Measurements from ENCODE around the gene DPY19L3. TPM values are rescaled to one million over a fixed set of nuclear protein-coding genes. Genes with fewer than 3 reads are reported as not detected.
"Not testable (repeated sequence)": the region's sequence is repeated elsewhere in the genome, so short reads cannot be mapped to it uniquely, and the experiment has no call there.

The DPY19L3 gene
- total RNA-seq, 2 experiments from 2014 or later, result 7.3 to 8.5 TPM

DNA sequence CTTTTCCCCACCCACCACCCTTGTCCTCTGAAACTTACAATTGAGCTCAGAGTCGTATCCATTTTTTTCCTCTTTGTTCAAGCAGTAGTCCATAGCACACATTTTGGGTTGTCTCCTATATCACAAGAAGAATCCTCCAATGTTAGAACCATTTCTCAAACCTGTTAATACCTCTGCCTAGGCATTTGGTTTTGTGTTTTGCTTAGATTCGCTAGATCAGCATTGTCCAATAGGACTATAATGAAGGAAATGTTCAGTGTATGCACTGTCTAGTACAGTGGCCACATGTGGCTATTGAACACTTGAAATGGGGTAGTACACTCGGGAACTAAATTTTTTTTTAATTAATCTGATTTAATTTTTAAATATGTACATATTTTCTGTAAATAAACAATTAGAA is 12.6 kb downstream of the DPY19L3 start:
- H3K4me3 Mint-ChIP-seq, result no peak overlapping the region
- Histone ChIP-seq H3K9me3 (ENCODE audit: control insufficient read depth in 1 of 2, insufficient read depth in 1 of 2, low read length in 2 of 2) (no peaks in the 10 kb centered on the region), H3K4me1 (ENCODE audit: insufficient read depth, low read length) (peaks cover 5% of the 10 kb centered on the region), H3K36me3 (ENCODE audit: insufficient read depth, low read length) (peaks cover 2% of the 10 kb centered on the region), H3K27ac (ENCODE audit: low read depth in 1 of 2, low read length in 2 of 2) (no peak overlapping the region), H3K4me3 (ENCODE audit: low read length) (no peak overlapping the region), H3K27me3 (ENCODE audit: control insufficient read depth in 1 of 2, insufficient read depth in 2 of 2, low read length in 2 of 2) (no peaks in the 10 kb centered on the region)
- H3K27ac Mint-ChIP-seq, result no peak overlapping the region
- ATAC-seq (ENCODE audit: poor library complexity) (no peak), DNase-seq (no peak)
- H3K9me3 Mint-ChIP-seq, result no peaks in the 10 kb centered on the region
- ChIA-PET POLR2A (interaction anchor here (0.6 to 0.8 kb wide), 3 partner anchors 12 to 448 kb away, joined by 3 to 4 read pairs (median 3); partner anchors contain the start of gene DPY19L3), CTCF (interaction anchor here (0.6 kb wide), 1 partner anchor 283 kb away, joined by 5 read pairs; no protein-coding TSS in a partner anchor)
- H3K4me1 Mint-ChIP-seq (ENCODE audit: low read depth), result peaks cover 16% of the 10 kb centered on the region
- no peaks in the 10 kb centered on the region for H3K27me3 Mint-ChIP-seq
- TF ChIP-seq, protein P1, sequence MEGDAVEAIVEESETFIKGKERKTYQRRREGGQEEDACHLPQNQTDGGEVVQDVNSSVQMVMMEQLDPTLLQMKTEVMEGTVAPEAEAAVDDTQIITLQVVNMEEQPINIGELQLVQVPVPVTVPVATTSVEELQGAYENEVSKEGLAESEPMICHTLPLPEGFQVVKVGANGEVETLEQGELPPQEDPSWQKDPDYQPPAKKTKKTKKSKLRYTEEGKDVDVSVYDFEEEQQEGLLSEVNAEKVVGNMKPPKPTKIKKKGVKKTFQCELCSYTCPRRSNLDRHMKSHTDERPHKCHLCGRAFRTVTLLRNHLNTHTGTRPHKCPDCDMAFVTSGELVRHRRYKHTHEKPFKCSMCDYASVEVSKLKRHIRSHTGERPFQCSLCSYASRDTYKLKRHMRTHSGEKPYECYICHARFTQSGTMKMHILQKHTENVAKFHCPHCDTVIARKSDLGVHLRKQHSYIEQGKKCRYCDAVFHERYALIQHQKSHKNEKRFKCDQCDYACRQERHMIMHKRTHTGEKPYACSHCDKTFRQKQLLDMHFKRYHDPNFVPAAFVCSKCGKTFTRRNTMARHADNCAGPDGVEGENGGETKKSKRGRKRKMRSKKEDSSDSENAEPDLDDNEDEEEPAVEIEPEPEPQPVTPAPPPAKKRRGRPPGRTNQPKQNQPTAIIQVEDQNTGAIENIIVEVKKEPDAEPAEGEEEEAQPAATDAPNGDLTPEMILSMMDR (IDR thresholded peaks at IDR 0.05), result no peak
- intact Hi-C loops (cut with DNase I, micrococcal nuclease), result no loop called here
- peaks cover 16% of the 10 kb centered on the region for H3K36me3 Mint-ChIP-seq (ENCODE audit: low read depth)

DNA sequence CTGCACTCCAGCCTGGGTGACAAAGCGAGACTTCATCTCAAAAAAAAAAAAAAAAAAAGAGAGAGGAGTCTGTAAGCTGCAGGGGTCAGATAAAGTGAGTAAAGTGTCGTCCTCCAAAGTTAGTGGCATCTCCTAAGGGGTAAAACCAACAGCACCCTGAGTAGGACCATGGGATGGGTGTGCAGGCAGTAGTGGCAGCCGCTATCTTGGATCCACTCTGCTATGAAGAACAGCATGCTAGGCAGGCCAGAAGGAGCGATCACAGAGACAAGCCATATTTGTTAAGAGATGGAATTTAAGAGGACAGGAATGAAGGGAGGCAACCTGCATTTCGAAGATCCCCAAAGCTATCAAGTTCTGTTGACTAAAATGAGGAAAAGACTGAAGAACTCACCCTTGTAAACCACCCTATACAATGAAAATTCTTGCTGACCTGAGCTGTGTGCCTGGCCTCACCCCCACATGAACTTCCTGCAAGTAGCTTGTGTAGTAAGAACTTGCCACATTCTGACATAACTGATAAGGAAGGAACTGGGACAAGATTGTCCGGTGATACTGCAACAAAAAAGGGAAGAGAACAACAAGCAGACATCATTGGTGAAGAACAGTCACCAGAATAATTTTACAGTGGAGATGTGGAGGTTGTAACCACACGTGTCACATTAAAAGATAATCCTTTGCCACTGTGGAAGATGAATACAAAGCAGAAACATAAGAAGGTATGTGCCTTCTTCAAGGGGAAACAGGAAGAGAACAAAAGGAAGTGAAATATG is 16.2 kb downstream of the DPY19L3 start:
- H3K9me3 Mint-ChIP-seq, result no peaks in the 10 kb centered on the region
- peaks cover 5% of the 10 kb centered on the region for H3K4me1 ChIP-seq (ENCODE audit: insufficient read depth, low read length)
- H3K4me3 ChIP-seq (ENCODE audit: low read length), result no peak overlapping the region
- CTCF ChIA-PET, result no interaction called here
- ATAC-seq (ENCODE audit: poor library complexity), result no peak
- no peaks in the 10 kb centered on the region for H3K36me3 ChIP-seq (ENCODE audit: insufficient read depth, low read length)
- no peaks in the 10 kb centered on the region for H3K27me3 Mint-ChIP-seq
- peak overlapping the region; percentile 71 for H3K27ac Mint-ChIP-seq
- DNase-seq, result peak in 3 of 14 experiments; percentile 11 to 30 (median 18)
- H3K27ac ChIP-seq (ENCODE audit: low read depth in 1 of 2, low read length in 2 of 2), result peak overlapping the region in 1 of 2 donors; percentile 32
- H3K27me3 ChIP-seq (ENCODE audit: control insufficient read depth in 1 of 2, insufficient read depth in 2 of 2, low read length in 2 of 2), result no peaks in the 10 kb centered on the region
- intact Hi-C loops (cut with DNase I, micrococcal nuclease), result no loop called here
- H3K9me3 ChIP-seq (ENCODE audit: control insufficient read depth in 1 of 2, insufficient read depth in 1 of 2, low read length in 2 of 2), result no peaks in the 10 kb centered on the region
- no peak overlapping the region for H3K4me3 Mint-ChIP-seq
- H3K4me1 Mint-ChIP-seq (ENCODE audit: low read depth), result peaks cover 16% of the 10 kb centered on the region
- H3K36me3 Mint-ChIP-seq (ENCODE audit: low read depth), result no peaks in the 10 kb centered on the region
- TF ChIP-seq, protein P1 (IDR thresholded peaks at IDR 0.05), result no peak
- POLR2A ChIA-PET, result interaction anchor here (1.9 kb wide), 1 partner anchor 16 kb away, joined by 5 read pairs; the partner anchor contains the start of gene DPY19L3

DNA sequence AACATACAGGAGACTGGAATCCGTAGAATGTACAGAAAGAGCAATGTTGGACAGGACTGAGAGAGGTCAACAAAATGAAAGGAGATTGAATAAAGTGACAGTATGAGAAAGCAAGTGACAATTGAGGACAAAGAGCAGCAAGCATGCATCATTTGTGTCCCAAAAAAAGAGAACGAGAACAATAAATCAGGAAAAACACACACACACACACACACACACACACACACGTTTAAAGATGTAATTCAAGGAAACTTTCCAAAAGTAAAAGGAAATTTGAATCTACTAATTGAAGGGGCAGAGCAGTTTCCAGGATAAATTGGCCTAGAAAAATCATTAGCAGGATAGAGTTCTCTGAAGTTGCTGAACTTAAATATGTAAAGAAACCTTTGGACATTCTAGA is 16.9 kb downstream of the DPY19L3 start:
- Mint-ChIP-seq H3K27ac (peak overlapping the region; percentile 71), H3K9me3 (no peaks in the 10 kb centered on the region), H3K4me3 (no peak overlapping the region), H3K4me1 (ENCODE audit: low read depth) (peaks cover 16% of the 10 kb centered on the region), H3K36me3 (ENCODE audit: low read depth) (no peaks in the 10 kb centered on the region), H3K27me3 (no peaks in the 10 kb centered on the region)
- Histone ChIP-seq H3K27ac (ENCODE audit: low read depth in 1 of 2, low read length in 2 of 2) (peak overlapping the region in 1 of 2 donors; percentile 32), H3K9me3 (ENCODE audit: control insufficient read depth in 1 of 2, insufficient read depth in 1 of 2, low read length in 2 of 2) (no peaks in the 10 kb centered on the region), H3K27me3 (ENCODE audit: control insufficient read depth in 1 of 2, insufficient read depth in 2 of 2, low read length in 2 of 2) (no peaks in the 10 kb centered on the region), H3K4me1 (ENCODE audit: insufficient read depth, low read length) (peaks cover 5% of the 10 kb centered on the region), H3K4me3 (ENCODE audit: low read length) (no peak overlapping the region), H3K36me3 (ENCODE audit: insufficient read depth, low read length) (no peaks in the 10 kb centered on the region)
- DNase-seq (no peak), ATAC-seq (ENCODE audit: poor library complexity) (no peak)
- ChIA-PET POLR2A (interaction anchor here (1.9 kb wide), 1 partner anchor 17 kb away, joined by 5 read pairs; the partner anchor contains the start of gene DPY19L3), CTCF (no interaction called here)
- TF ChIP-seq, protein P1 (IDR thresholded peaks at IDR 0.05), result no peak
- intact Hi-C loops (cut with DNase I, micrococcal nuclease), result no loop called here

DNA sequence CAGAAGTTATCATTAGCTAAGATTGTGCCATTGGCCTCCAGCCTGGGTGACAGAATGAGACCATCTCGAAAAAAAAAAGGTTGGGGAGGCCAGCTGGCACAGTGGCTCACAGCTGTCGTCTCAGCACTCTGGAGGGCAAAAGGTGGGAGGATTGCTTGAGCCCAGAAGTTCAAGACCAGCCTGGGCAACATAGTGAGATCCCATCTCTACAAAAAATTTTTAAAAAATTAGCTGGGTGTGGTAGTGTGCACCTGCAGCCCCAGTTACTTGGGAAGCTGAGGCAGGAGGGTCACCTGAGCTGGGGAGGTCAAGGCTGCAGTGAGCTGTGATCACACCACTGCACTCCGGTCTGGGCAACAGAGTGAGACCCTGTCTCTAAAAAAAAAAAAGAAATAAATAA is 18.4 kb downstream of the DPY19L3 start:
- H3K4me1 ChIP-seq (ENCODE audit: insufficient read depth, low read length); H3K4me3 Mint-ChIP-seq; DNase-seq; H3K36me3 ChIP-seq (ENCODE audit: insufficient read depth, low read length); ATAC-seq (ENCODE audit: poor library complexity); intact Hi-C loops (cut with DNase I, micrococcal nuclease); H3K4me3 ChIP-seq (ENCODE audit: low read length); H3K27me3 Mint-ChIP-seq; H3K27me3 ChIP-seq (ENCODE audit: control insufficient read depth in 1 of 2, insufficient read depth in 2 of 2, low read length in 2 of 2); H3K9me3 Mint-ChIP-seq; H3K9me3 ChIP-seq (ENCODE audit: control insufficient read depth in 1 of 2, insufficient read depth in 1 of 2, low read length in 2 of 2); CTCF ChIA-PET; H3K27ac ChIP-seq (ENCODE audit: low read depth in 1 of 2, low read length in 2 of 2); H3K36me3 Mint-ChIP-seq (ENCODE audit: low read depth); H3K27ac Mint-ChIP-seq; POLR2A ChIA-PET: not testable (repeated sequence)
- H3K4me1 Mint-ChIP-seq (ENCODE audit: low read depth), result peaks cover 16% of the 10 kb centered on the region
